ENCODE data around the gene EIF4E1B.

Gene EIF4E1B

GRCh38 chr5:176658007-176658599 lies 27.6 kb downstream of the EIF4E1B start:
- in situ Hi-C loops (cut with HindIII; ENCODE audit: low pct_ligation_motif_present, low pct_unique_long_range_greater_than_20kb, low sequenced_read_pairs): no loop called here
- peak; percentile 71 for DNase-seq

- in situ Hi-C loops (cut with HindIII; ENCODE audit: low pct_ligation_motif_present, low pct_unique_long_range_greater_than_20kb, low sequenced_read_pairs): no loop called here
These were observed 28.5 kb downstream of the EIF4E1B start for GRCh38 chr5:176658817-176659511.

GRCh38 chr5:176659512-176659839 lies 29.0 kb downstream of the EIF4E1B start:
- in situ Hi-C loops (cut with HindIII; ENCODE audit: low pct_ligation_motif_present, low pct_unique_long_range_greater_than_20kb, low sequenced_read_pairs): no loop called here
- DNase-seq: no peak

More at GRCh38 chr5:176658817-176659511, 28.5 kb downstream of the EIF4E1B start:
- peak; percentile 79 for DNase-seq

DNA sequence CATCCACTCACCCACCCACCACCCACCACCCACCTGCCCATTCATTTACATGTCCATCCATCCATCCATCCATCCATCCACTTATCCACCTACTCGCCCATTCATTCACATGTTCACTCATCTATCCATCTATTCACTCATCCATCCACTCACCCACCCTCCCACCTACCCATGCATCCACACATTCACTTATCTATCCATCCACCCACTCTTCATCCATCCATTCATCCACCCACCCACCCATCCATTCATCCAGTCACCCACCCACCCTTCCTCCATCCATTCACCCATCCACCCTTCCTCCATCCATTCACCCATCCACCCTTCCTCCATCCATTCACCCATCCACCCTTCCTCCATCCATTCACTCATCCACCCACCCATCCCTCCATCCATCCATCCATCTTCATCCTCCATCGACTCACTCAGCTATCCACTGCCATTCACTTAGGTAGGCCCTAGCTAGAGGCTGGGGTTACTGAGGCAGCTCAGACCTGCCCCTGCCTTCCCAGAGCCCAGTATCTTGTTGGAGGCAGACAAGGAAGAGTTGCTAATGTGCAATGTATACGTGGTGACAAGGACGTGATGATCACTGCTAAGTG lies 29.5 kb downstream of the EIF4E1B start:
- in situ Hi-C loops (cut with HindIII; ENCODE audit: low pct_ligation_motif_present, low pct_unique_long_range_greater_than_20kb, low sequenced_read_pairs): no loop called here
- no peak for DNase-seq

GRCh38 chr5:176660530-176660859 lies 30.0 kb downstream of the EIF4E1B start:
- DNase-seq: no peak
- in situ Hi-C loops (cut with HindIII; ENCODE audit: low pct_ligation_motif_present, low pct_unique_long_range_greater_than_20kb, low sequenced_read_pairs): no loop called here

- in situ Hi-C loops (cut with HindIII; ENCODE audit: low pct_ligation_motif_present, low pct_unique_long_range_greater_than_20kb, low sequenced_read_pairs): no loop called here
- peak; percentile 64 for DNase-seq
These were observed 30.6 kb downstream of the EIF4E1B start for GRCh38 chr5:176660860-176661641.

GRCh38 chr5:176661676-176662075 lies 31.2 kb downstream of the EIF4E1B start:
- no peak for DNase-seq
- in situ Hi-C loops (cut with HindIII; ENCODE audit: low pct_ligation_motif_present, low pct_unique_long_range_greater_than_20kb, low sequenced_read_pairs): no loop called here

- in situ Hi-C loops (cut with HindIII; ENCODE audit: low pct_ligation_motif_present, low pct_unique_long_range_greater_than_20kb, low sequenced_read_pairs): no loop called here
- DNase-seq: no peak
These were observed 32.2 kb downstream of the EIF4E1B start for GRCh38 chr5:176662371-176663333.

DNA sequence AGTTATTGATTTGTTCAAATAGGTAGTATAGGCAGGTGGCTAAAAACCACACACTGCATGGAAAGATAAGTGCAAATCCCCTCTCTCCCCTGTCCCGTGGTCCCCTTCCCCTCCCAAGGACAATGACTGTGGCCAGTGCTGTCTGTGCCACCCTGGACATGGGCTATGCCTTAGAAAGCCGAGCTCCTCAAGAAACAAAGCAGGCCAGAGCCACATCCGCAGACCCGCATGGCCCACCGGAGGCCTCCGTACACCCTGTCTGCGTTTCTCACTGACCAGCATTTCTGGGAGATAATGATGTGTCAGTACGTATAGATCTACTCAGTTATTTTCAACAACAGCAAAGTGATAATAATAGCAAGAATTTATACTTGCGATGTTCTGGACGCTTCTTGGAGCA lies 33.1 kb downstream of the EIF4E1B start:
- in situ Hi-C loops (cut with HindIII; ENCODE audit: low pct_ligation_motif_present, low pct_unique_long_range_greater_than_20kb, low sequenced_read_pairs): no loop called here
- DNase-seq: no peak

- no peak for DNase-seq
- in situ Hi-C loops (cut with HindIII; ENCODE audit: low pct_ligation_motif_present, low pct_unique_long_range_greater_than_20kb, low sequenced_read_pairs): no loop called here
These were observed 34.0 kb downstream of the EIF4E1B start for GRCh38 chr5:176664479-176664878.

- in situ Hi-C loops (cut with HindIII; ENCODE audit: low pct_ligation_motif_present, low pct_unique_long_range_greater_than_20kb, low sequenced_read_pairs): no loop called here
- DNase-seq: no peak
These were observed 34.4 kb downstream of the EIF4E1B start for GRCh38 chr5:176664886-176665285.

- no peak for DNase-seq
- in situ Hi-C loops (cut with HindIII; ENCODE audit: low pct_ligation_motif_present, low pct_unique_long_range_greater_than_20kb, low sequenced_read_pairs): no loop called here
These were observed 35.0 kb downstream of the EIF4E1B start for GRCh38 chr5:176665517-176665916.

DNA sequence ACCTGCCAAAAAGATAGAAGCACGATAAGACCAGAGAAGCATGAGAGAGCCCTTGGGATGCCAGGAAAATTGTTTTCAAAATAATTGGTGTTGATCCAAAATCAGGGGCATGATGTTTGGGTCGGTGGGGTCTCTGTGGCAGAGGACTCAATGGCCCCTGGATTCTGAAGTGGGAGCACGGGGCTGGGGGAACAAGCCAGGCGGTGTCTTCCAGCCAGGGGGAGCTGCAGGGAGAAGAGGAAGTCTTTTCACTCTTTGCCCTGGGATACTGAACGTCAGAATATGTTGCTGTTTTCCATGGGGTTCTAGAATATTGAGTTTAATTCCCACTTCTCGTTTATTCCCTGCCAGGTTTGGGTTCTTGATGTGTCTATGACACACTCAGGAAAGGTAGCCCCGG lies 37.2 kb downstream of the EIF4E1B start:
- DNase-seq: no peak
- in situ Hi-C loops (cut with HindIII; ENCODE audit: low pct_ligation_motif_present, low pct_unique_long_range_greater_than_20kb, low sequenced_read_pairs): no loop called here

DNA sequence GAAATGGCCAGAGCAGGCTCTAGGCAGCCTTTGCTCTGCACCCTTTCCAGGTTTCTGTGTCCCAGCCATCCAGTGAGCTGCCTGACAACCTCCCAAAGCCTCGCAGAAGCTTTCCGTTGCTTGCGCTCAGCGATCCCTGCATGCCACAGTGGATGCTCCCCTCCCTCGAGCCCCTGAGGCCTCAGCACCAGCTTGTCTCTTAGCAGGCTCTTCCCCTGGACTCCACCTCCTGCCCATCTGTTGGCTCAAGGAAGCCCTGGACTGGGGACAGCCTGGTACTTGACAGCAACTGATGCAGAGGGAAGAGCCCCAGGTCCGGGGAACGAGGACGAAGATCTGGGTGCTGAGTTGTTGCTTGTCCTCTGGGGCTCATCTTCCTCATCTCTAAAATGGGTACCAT lies 40.0 kb downstream of the EIF4E1B start:
- in situ Hi-C loops (cut with HindIII; ENCODE audit: low pct_ligation_motif_present, low pct_unique_long_range_greater_than_20kb, low sequenced_read_pairs): no loop called here
- DNase-seq: no peak

GRCh38 chr5:176671399-176671798 lies 40.9 kb downstream of the EIF4E1B start:
- in situ Hi-C loops (cut with HindIII; ENCODE audit: low pct_ligation_motif_present, low pct_unique_long_range_greater_than_20kb, low sequenced_read_pairs): no loop called here
- DNase-seq: no peak

DNA sequence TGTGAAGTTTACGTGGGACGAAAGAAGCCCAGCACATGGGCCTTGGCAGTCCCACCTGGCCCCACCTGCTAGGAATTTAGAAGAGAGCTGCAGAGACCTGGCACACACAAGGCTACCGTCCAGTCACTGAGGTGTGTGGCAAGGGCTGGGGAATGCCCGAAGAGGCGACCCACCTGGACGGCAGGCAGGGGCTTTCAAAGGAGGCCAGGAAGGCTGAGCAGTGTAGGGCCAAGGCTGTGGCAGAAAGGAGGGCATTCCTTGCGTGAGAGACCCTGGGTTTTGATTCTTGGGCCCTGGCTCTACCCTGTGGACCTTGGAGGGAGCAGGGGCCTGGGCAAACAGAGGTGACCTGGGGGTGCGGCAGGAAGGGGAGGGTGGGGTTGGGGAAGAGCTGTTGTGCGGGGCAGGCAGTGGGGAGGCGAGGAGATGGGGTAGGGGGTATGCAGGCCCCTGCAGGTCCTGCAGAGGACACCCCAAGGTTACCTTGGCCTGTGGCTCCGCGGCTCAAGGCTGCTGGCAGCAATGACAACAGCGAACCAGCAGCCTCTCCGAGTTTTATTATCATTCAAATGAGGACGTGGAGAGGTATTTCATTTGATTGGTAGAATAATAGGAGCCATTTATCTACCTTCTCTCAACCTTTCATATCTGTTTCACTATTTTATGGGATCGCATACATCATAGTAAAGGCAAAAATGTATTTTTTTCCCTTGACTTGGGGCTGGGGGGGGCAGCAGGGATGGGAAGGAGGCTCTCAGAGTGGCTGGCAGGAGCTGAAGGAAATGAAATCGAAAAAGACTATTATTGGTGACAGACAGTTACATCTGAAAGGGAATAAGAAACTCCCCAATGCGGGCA lies 41.6 kb downstream of the EIF4E1B start:
- DNase-seq: no peak
- in situ Hi-C loops (cut with HindIII; ENCODE audit: low pct_ligation_motif_present, low pct_unique_long_range_greater_than_20kb, low sequenced_read_pairs): no loop called here

DNA sequence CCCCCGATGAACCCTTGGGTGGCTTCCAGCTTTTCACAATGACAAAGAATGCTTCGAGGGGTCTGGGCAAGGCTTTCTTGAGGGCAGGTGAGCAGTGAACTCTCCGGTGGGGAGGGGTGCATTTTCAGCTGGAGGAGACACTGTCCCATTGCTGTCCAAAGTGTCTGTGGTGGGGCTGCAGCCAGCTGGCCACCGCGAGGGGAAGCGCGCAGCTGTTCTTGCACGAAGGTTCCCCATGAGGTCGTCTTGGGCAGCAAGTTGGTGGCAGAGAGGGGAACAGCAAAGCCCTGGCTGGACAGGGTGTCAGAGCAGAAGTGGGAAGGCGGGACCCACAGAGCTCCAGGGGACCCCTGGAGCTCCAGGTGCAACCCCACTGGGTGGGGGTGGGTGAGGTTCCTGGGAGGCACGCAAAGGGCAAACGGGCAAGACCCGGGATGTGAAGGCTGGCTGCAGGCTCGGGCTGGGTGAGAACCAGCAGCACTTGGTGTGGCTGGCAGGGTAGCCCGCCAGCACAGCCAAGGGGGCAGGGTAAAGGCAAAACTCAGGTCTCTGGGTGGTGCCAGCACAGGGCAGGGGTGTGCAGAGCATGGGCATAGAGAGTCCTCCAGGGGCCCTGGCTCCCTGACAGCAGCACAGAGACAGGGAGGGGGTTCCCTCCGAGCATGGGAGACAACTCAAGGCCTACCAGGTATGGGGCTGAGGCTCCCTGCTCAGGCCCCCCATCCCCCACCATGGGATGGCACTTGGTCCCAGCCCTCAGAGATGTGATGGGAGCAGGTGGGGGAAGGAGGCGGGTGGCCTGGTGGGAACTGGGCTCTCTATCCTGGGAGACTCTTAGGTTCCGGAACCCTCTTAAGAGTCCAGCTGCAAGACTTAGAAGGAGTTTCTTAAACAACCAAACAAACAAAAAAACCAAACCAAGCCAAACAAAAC lies 43.4 kb downstream of the EIF4E1B start:
- DNase-seq: no peak
- in situ Hi-C loops (cut with HindIII; ENCODE audit: low pct_ligation_motif_present, low pct_unique_long_range_greater_than_20kb, low sequenced_read_pairs): no loop called here
